MCF 10A (cell line): ENCODE data around the gene DCAF6. TPM values are rescaled to one million over a fixed set of nuclear protein-coding genes. Genes with fewer than 3 reads are reported as not detected.

Experiments
- BruUV-seq: library from RNA; stranded (reverse); fragments of 400-500 nt; replicated peaks from 2 replicates; lab custom pipeline; 2021; lab: Mats Ljungman, UMichigan
- CTCF ChIA-PET: fragments of 300-600 bp; sonication (Branson Sonifier 250); formaldehyde crosslinking; extraction: SDS; loops from one replicate; lab custom pipeline; 2021; ENCODE audit warnings: antibody characterized with exemption, inconsistent platforms; lab: Yijun Ruan, JAX
- POLR2A ChIA-PET: fragments of 300-600, 350-650 bp; sonication (Branson Sonifier 250); formaldehyde crosslinking; extraction: SDS; loops from one replicate; lab custom pipeline; 2020; ENCODE audit warnings: antibody characterized with exemption, inconsistent platforms; lab: Yijun Ruan, JAX
- DNase-seq: peaks from one replicate; pipeline ENCODE4 v3.0.0-alpha.2; 2018; ENCODE audit not compliant: unreplicated experiment
- H3K27ac Mint-ChIP-seq: one replicate; pipeline ENCODE4 v1.8.0; 2022; ENCODE audit warnings: mild to moderate bottlenecking, low read depth, mixed read lengths; ENCODE audit not compliant: unreplicated experiment
- H3K27me3 Mint-ChIP-seq: one replicate; pipeline ENCODE4 v1.8.0; 2022; ENCODE audit warnings: mixed read lengths; ENCODE audit not compliant: insufficient read depth, unreplicated experiment
- H3K36me3 Mint-ChIP-seq: one replicate; pipeline ENCODE4 v1.8.0; 2022; ENCODE audit warnings: mild to moderate bottlenecking, moderate library complexity, mixed read lengths; ENCODE audit not compliant: insufficient read depth, unreplicated experiment
- H3K4me1 Mint-ChIP-seq: one replicate; pipeline ENCODE4 v1.8.0; 2022; ENCODE audit warnings: mixed read lengths; ENCODE audit not compliant: insufficient read depth, unreplicated experiment
- H3K4me3 Mint-ChIP-seq: one replicate; pipeline ENCODE4 v1.8.0; 2022; ENCODE audit warnings: mild to moderate bottlenecking, moderate library complexity, mixed read lengths; ENCODE audit not compliant: unreplicated experiment
- H3K9me3 Mint-ChIP-seq: one replicate; pipeline ENCODE4 v1.8.0; 2022; ENCODE audit warnings: mixed read lengths; ENCODE audit not compliant: unreplicated experiment
- CTCF ChIP-seq: fragments of 200-600 bp; IDR thresholded peaks from one replicate; pipeline ENCODE4 v1.8.0; 2022; ENCODE audit warnings: antibody characterized with exemption, mild to moderate bottlenecking; ENCODE audit not compliant: unreplicated experiment
- intact Hi-C: fragments of 100-400 bp; cut with micrococcal nuclease; formaldehyde crosslinking; loops from 2 replicates; pipeline ENCODE4 v1.14.1; 2022
- total RNA-seq: library from RNA; stranded (reverse); gene quantifications from 2 replicates; pipeline ENCODE4 v1.2.3, GENCODE V29; 2022

The DCAF6 gene
- total RNA-seq, 1 experiment from 2014 or later = 57.2 TPM

- no peaks in the 10 kb centered on the region for H3K9me3 Mint-ChIP-seq
- ChIA-PET POLR2A (interaction anchor here (2.1 kb wide), 1 partner anchor 14 kb away, joined by 7 read pairs; the partner anchor contains the start of gene ADCY10), CTCF (interaction anchor here (0.6 kb wide), 2 partner anchors 154 to 187 kb away, joined by 3 read pairs; no protein-coding TSS in a partner anchor)
- intact Hi-C loops = no loop called here
- no peak for TF ChIP-seq CTCF
- no peak overlapping the region for H3K27ac Mint-ChIP-seq
- H3K27me3 Mint-ChIP-seq = no peaks in the 10 kb centered on the region
- no peaks in the 10 kb centered on the region for H3K4me1 Mint-ChIP-seq
- H3K36me3 Mint-ChIP-seq = no peaks in the 10 kb centered on the region
- no peak for DNase-seq
- no peak overlapping the region for H3K4me3 Mint-ChIP-seq
- BruUV-seq = no TSS peak
Measured at GRCh38 chr1:167898578-167899222, 37.8 kb upstream of the DCAF6 start.

GRCh38 chr1:167899253-167899681 is 37.2 kb upstream of the DCAF6 start:
- Mint-ChIP-seq H3K27me3 (no peaks in the 10 kb centered on the region), H3K36me3 (no peaks in the 10 kb centered on the region), H3K9me3 (no peaks in the 10 kb centered on the region), H3K27ac (no peak overlapping the region), H3K4me3 (no peak overlapping the region), H3K4me1 (no peaks in the 10 kb centered on the region)
- POLR2A ChIA-PET = interaction anchor here (2.1 kb wide), 1 partner anchor 14 kb away, joined by 7 read pairs; the partner anchor contains the start of gene ADCY10
- TF ChIP-seq CTCF = no peak
- CTCF ChIA-PET = interaction anchor here (0.6 to 0.7 kb wide), 3 partner anchors 154 to 371 kb away, joined by 3 to 4 read pairs (median 3); no protein-coding TSS in a partner anchor
- DNase-seq = peak; percentile 36
- intact Hi-C loops = no loop called here
- no TSS peak for BruUV-seq

- TF ChIP-seq CTCF = no peak
- H3K9me3 Mint-ChIP-seq = no peaks in the 10 kb centered on the region
- H3K4me1 Mint-ChIP-seq = no peaks in the 10 kb centered on the region
- H3K27ac Mint-ChIP-seq = no peak overlapping the region
- intact Hi-C loops = no loop called here
- ChIA-PET CTCF (interaction anchor here (0.6 to 1.1 kb wide), 5 partner anchors 13 to 385 kb away, joined by 3 to 6 read pairs (median 4); no protein-coding TSS in a partner anchor), POLR2A (no interaction called here)
- BruUV-seq = no TSS peak
- no peak overlapping the region for H3K4me3 Mint-ChIP-seq
- H3K36me3 Mint-ChIP-seq = no peaks in the 10 kb centered on the region
- H3K27me3 Mint-ChIP-seq = no peaks in the 10 kb centered on the region
- no peak for DNase-seq
Measured at GRCh38 chr1:167900907-167901306, 35.6 kb upstream of the DCAF6 start.

GRCh38 chr1:167904652-167905130 is 31.8 kb upstream of the DCAF6 start:
- no peak overlapping the region for H3K27ac Mint-ChIP-seq
- POLR2A ChIA-PET = interaction anchor here (1.2 kb wide), 1 partner anchor 32 kb away, joined by 3 read pairs; the partner anchor contains the start of genes DCAF6 and MPC2

More at GRCh38 chr1:167904652-167905130, 31.8 kb upstream of the DCAF6 start:
- Mint-ChIP-seq H3K27me3 (no peaks in the 10 kb centered on the region), H3K9me3 (peaks cover under 1% of the 10 kb centered on the region), H3K4me3 (no peak overlapping the region), H3K36me3 (no peaks in the 10 kb centered on the region), H3K4me1 (no peaks in the 10 kb centered on the region)
- intact Hi-C loops = no loop called here
- TF ChIP-seq CTCF = no peak
- no TSS peak for BruUV-seq
- CTCF ChIA-PET = interaction anchor here (0.6 to 0.9 kb wide), 2 partner anchors 13 to 102 kb away, joined by 3 read pairs; no protein-coding TSS in a partner anchor
- DNase-seq = peak; percentile 26
